OCI-M2 (cell line): ENCODE measurements around the gene IL1RAPL2.

Experiments used
- DNase-seq: peaks from one replicate; lab custom pipeline; 2025; ENCODE audit not compliant: unreplicated experiment; lab: John Stamatoyannopoulos, UW

IL1RAPL2 gene

DNA sequence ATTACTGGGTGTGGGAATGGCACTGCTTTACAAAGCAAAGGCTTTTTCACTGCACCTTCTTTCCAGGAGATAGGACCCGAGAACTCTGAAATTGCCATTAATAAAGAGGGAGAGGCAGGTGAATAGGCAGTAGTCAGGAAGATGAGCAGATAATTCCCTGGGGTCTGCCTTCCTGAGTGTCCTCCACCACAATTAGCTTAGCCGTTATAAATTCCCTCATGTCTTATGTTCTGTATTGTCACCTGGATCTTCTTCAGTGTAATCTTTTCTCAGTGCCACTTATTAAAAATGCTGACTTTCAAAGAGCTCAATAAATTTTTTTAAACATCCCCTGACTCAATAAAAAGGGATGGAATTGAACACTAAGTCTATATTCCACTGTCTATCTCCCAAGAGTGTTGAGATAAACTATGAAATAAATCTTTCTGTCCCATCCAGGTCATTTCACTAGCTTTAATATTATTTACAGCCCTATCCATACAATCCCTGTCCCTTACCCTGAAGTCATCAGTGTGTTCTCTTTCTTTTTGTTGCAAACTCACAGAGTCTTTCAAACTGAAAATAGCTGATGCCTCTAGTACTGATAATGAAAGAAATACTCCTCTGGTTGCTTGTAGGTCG is 984.2 kb downstream of the IL1RAPL2 start:
- DNase-seq, result no peak

DNA sequence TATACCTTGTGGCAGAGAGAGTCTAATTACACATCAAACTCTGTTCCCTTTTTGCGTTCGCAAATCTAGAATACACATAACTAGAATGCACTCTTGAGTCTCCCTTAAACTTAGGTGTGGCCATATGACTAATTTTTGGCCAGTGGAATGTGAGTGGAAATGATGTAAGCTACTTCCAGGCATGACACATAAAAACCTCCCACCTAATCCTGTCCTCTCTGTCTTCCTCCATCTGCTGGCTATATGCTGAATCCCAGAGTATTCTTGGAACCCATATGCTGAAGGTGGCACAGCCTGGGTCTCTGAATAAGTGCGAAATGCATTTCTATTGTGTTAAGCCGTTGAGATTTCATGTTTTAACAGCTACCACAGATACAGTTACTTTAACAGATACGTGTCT is 986.4 kb downstream of the IL1RAPL2 start:
- DNase-seq, result no peak

DNA sequence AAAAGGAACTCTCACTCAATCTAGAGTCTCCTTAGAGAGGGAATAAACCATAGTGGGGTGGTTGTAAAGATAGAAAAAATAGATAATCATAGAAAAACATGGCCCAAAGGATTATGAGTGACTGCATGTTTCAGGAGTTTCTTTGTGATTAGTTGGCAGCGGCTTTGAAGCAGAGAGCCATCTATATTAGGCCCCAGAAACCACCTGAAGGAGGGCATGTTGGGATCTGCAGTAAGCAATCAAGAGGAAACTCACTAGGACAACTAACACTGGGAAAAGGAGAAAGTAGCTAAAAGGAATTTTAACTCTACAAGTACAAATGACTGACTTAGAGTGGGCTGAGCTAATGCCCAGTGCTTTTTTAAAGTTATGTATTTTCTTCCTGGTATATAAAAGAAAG is 987.1 kb downstream of the IL1RAPL2 start:
- no peak for DNase-seq

DNA sequence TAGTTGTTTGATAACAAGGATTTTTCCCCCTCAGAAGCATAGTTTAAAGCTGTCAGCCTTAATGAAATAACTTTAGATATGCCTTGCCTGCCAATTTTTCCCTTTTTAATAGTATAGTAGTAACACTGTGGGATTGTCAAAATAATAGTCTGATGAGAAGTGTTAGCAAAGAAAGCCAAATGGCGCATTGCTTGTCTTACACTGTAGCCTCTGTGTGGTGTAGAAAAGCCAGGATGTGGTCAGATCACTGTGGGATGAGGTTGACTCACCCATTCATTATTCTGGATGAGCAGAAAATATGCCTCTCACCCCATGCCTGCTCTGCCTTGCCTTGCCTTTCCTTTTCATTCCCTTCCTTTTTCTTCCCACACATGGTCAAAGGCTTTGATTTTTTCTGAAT is 998.5 kb downstream of the IL1RAPL2 start:
- DNase-seq, result no peak

DNA sequence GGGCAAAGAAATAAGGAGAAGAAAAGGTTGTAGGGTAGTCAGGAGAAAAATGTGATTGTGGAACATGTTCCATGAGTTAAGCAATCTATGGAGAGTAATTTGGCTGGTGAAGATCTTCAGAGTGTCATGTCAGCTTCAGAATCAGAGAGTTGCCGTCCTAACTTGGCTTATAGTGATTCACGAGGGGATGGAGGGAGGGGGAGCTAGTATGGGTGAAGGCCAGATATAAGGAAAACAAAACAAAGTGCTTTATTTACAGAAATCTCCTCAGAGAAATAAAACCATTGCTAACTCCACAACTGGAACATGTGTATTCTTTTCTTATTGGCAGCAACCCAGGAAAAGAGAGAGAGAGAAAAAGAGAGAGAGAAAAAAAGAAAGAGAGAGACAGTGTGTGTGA is 999.9 kb downstream of the IL1RAPL2 start:
- no peak for DNase-seq

DNA sequence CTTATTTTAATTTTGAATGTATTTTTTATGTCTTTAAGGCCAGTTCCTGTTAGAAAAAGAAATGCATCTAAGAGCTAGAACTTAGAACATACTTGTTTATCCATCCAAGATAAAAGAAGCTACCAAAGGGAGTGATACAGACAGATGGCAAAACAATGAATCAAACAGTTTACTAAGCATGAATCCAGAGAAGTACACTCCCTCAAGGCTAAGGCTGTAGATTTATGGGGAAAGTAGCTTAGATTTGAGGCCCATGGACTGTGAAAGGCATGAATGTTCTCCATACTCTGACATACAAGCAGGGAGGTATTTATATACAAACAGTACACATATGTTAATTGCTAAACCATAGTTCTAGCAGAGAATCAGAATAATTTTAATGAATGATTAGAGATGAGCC is 1001.1 kb downstream of the IL1RAPL2 start:
- no peak for DNase-seq

DNA sequence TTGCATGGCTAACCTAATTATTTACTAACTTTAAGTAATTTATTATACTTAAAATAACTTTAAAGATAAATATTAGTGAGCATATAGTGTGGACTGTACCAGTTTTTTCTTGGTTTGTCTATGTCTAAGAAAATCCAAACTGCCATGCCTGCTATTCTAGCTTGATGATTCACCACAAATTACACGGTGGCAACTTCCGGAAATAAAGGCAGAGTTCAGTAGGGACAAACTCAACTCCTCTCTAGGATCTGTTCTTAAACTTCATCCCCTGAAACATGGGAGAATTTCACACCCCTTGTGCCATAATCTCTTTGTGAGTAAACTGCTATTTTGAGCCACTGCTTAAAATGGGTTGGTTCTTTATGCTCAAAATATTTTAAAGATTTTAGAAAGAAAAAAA is 1042.7 kb downstream of the IL1RAPL2 start:
- DNase-seq, result no peak

DNA sequence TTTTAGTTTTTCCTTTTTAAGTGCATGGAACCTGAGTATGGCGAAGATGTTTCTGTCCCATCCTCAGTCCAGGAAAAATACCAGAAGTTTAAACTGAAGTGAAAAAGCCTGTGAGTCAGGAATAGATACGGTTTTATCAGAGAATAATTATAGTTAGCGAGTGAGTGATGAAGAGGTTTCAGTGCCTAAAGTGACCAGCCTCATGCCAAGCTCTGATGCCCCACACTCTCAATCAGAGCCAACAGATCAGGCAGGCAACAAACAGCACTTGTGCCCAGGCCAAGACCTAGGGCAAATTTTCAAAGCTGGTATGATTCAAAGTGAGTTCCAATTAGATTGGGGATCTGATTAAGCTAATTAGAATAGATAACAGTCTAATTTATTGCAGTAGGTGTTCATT is 1043.5 kb downstream of the IL1RAPL2 start:
- DNase-seq, result no peak

DNA sequence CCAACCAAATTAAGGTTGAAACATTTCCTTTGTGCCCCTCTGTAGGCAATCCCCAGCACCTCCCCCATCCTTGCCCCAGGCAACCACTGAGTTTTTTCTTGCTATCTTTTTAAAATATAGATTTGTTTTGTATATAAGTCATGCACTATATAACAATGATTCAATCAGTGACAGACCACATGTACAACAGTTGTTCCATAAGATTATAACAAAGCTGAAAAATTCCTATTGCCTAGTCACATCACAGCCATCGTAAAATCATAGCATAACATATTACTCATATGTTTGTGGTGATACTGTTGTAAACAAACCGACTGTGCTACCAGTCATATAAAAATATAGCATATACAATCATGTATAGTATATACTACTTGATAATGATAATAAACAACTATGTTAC is 1044.4 kb downstream of the IL1RAPL2 start:
- DNase-seq, result no peak

DNA sequence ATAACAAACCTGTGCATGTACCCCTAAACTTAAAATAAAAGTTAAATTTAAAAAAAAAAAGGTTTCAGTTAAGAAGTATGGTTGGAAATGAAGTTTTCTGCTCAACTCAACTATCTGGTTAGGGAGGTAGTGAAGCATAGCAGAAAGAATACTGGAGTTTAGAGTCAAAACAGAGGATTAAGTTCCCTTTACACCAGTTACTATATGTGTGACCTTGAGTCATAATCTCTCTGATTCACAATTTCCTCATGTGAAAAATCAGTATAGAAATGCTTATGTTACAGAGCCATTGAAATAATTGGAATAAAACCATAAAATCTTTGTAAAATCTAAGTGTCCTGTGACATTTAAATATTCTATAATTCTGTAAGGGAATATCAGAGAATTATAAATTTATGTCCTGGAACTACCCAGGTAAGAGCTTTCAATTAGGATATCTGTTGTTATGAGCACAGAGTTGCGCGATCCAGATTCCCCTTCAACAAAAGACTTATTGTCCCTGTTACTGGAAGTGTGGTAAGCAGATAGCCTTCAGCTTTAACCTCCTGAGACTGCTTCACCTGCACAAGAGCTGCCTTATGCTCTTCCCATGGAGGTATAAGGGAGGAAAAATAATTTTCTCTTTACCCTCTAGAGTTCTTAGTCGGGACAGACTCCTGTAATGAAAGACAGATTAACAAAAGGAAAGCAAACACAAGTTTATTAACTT is 1052.5 kb downstream of the IL1RAPL2 start:
- DNase-seq, result no peak

DNA sequence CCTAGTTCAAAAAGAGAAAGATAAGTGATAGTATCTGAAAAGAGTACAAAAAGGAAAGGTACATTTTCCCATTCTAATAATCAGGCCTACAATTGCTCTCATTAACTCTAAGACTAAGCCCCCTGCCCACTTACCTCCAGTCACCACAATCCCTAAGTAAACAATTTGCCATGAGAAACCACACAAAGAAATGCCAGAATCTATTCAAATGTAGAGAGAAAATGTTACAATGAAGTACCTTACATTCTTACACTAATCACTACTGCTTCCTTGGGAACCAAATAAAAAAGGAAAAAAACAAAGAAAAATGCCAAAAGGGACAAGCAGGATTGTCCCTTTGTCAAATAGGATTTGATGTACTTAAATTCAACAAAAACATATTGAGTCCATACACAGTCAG is 1068.2 kb downstream of the IL1RAPL2 start:
- no peak for DNase-seq

DNA sequence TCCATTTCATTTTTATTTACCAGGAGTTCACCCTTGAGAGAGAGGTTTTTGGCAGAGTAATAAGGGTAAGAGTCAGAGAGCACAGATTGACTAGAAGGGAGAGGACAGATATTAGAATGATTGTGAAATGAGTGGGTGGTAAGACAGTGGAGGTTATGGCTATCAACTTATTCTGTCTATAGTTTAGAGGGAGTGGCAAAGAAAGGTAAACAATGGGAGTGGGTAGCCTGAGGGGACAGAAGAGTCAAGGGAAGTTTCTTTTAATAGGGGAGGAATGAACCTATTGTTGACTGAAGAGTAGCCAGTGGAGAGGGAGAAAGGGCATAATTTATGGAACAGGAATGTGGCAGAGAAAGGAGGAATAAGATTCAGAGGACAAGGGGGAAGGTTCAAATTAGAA is 1069.8 kb downstream of the IL1RAPL2 start:
- no peak for DNase-seq

DNA sequence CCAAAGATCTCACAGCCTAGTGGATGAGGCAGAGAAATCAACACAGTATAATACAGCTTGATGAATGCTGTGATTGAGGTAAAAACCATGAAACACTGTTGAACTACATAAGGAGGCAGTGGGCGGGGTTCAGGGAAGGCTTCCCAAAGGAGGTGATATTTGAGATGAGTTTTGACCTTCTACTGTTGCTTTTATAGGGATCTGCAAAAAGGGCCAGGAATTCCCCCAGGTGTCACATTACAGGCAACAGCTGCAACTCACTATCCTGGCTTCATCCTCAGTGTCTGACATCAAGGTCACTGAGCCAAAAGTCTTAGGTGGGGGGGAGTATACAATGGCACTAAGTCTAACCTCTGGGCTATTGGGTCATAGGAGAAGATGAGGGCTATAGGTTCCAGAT is 1070.7 kb downstream of the IL1RAPL2 start:
- DNase-seq, result no peak

DNA sequence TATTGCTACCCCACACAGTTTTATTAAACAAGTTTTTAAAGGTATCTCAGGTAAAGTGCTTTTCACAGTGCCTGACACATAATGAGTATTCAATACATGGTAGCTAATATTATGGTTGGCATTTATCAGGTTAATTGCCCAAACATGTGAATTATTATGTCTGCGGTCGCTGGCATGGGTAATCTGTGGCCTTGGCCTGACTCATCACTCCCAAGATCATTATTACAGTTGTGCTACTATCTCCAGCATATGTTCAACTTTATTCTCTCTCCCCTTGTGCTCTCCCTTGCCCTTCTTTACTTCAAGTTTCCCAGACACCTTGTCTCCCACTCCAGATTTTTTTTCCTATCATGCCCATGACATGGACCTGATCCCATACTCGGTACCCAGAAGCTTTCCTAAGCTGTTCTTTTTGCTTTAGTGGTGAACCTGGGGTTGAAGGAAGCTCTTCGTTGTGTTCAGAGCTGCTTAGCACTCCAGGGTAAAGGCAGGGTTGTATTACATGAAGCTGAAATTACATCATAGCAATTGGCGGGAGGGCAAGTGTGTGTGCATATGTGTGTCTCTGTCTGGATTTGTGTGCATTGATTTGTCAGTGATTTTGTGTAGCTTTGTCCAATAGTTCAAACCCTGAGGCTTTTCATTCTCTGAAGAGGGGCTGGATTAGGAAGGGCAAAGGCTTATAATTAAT is 1079.8 kb downstream of the IL1RAPL2 start:
- no peak for DNase-seq

DNA sequence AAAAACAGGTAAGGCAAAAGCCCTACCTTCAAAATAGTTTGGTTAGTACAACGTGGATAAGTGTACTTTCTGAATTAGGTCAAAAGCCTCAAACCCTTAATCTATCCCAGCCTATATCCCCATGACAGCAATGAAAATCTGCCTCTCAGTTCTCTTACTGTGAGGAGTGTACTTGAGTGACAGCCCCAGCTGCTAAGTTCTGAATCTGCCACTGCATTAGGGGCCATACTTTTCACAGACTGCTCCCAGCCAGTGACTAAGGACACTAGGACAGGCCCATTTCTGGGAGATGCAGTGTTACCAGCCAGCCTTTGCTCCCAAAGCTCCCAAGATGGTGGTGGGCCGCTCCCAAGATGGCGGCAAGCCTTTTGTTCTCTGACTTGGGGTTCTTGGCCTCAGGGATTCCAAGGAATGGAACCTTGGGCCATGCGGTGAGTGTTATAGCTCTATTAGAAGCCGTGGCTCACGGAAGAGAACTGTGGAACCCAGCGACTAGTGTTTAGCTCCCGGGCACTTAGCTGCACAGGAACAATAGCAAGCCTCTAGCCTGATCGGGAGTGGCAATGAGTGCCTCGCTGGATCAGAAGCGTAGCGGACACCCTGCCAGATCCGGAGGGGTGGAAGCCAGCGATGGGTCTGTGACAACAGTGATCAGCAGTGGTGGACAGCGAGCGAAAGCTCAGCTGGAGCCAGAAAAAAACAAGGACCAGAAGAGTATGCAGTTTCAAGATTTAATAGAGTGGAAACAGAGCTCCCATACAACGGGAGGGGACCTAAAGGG is 1080.8 kb downstream of the IL1RAPL2 start:
- DNase-seq, result no peak

DNA sequence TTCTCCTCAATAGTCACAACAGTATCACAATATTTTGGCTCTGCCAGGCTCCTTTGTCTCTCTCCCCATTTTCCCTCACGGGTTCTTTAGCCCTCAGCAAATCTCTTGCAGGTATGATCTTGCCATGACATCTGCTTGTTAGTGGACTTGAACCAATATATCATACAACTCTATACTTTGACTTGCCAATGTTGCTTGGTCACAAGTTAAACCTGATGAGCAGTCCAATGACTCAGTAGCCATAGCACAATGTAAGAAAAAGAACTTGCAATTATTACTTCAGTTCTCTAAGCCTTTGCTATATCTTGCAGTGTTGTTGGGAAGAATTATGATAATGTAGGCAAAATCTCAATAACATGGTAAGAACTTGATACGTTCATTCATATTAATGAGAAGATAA is 1081.8 kb downstream of the IL1RAPL2 start:
- no peak for DNase-seq

DNA sequence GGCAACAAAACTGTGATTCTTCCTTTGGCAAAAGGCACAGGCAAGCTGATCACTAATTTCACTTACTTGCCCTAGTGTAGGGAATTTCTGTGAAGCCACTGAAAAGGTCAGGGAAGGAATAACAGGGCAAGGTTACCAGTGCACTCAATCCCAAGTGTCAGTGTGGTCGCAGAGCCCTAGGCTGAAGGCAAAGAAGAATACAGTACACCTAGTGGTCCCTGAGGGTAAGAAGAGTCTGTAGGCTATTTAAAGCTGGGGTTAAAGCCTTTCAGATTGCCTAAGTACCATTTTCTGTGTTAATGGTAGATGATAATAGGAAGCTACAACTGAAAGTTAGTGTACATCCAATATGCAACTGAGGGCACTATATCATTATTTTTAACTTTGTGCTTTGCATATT is 1082.7 kb downstream of the IL1RAPL2 start:
- no peak for DNase-seq

DNA sequence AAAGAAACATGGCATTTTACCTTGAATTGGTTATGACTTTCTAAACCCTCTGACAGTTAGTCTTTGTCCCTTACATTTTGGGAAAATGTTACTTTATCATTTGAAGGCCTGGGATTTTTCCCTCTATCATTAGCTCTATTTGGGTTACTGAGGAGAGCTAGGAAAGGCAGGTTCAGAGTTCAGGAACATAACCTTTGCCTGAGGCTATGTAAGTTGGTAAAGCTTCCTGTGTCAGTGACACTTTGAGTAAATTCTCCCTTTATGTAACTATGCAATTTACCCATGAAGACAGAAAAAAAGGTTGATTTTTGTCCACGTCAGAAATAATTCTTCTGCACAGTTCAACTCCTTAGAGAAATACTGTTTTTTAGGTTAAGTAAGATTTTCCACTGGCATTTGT is 1084.6 kb downstream of the IL1RAPL2 start:
- no peak for DNase-seq

DNA sequence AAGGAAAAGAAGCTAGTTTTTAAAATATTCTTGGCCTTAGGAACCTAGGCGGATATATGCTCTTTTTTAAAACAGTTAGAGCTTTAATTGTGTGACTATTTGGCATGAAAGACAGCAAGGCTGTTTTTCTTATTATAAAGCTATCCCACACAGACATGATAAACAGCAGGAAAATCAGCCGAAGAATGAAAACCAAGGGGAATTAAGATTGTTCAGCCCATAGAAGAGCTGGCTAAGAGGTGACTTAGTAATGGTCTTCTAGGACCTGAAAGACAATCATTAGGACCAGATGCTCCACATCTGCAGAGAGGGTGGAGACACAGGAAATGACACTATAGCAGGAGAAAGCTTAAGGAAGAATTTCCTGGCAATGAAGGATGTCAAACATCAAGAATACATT is 1085.0 kb downstream of the IL1RAPL2 start:
- DNase-seq, result no peak

DNA sequence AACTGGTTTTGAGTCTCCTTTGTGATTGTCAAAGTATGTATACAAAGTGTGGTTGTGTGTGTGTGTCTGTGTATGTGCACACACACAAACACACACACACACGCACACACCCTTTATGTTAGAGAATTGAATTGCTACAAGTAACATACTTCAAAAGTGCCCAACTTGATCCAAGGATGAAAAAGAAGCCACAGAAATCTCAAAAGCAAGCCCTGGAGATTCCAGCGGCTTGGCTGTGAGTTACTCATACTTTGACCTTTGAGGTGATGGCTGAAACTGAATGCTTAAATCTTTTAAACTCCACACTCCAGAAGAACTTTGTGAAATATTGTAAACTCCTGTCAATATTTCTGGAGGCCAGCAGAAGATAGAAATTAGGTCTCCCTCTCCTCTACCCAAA is 1087.9 kb downstream of the IL1RAPL2 start:
- DNase-seq, result no peak

DNA sequence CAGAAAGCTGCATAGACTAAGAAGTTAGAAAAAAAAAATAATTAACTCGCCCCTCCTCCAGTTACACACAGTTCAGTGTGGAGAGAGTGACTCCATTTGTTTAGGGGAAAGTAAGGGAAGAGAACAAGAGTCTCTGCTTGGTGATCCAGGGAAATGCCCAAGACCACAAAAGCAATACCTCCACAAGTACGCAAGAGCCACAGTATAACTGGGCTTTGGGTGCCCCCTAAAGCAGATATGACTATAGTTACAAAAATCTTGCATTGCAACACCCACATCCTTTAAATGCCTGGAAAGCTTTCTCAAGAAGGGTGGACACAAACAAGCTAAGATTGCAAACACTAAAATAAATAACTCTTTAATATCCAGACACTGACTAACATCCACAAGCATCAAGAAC is 1092.1 kb downstream of the IL1RAPL2 start:
- no peak for DNase-seq

DNA sequence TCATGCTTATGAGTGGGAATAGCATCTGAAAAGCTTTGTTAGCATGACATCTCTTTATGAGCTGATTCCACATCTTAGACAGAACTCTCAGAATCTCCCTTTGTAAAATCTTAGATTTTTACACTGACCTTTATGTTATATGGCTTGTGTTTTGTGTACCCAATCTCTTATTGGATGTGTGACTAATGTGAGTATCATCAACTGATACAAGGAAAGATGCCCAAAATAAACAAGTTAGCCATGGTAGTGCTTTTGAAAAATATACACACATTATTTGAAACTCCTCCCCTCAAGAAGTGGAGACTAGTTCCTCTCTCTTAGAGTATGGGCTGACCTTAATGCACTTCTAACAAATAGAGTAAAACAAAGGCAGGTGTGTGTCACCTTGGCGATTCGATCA is 1096.2 kb downstream of the IL1RAPL2 start:
- no peak for DNase-seq
